ENCODE results near the gene PRTN3.

- TF ChIP-seq CTCF (IDR thresholded peaks at IDR 0.05) (no peak), POLR2A (IDR thresholded peaks at IDR 0.05) (no peak)
These were observed 46.3 kb downstream of the PRTN3 start for GRCh38 chr19:887072-887471.
